ENCODE results near the gene PIK3CA.
"Not testable (repeated sequence)": the region's sequence is repeated elsewhere in the genome, so short reads cannot be mapped to it uniquely, and the experiment has no call there.

Gene PIK3CA

GRCh38 chr3:179147873-179148615 lies at the start of gene PIK3CA:
Gene PIK3CA, plus strand, starts transcription at chr3:179148357. Its CDS starts 50,469 bp downstream, at chr3:179198826.
- Histone ChIP-seq H3K9me3 (ENCODE audit: control insufficient read depth, low read length) (no peaks in the 10 kb centered on the region), H3K36me3 (ENCODE audit: control insufficient read depth, insufficient read depth, low read length, severe bottlenecking) (no peaks in the 10 kb centered on the region), H3K4me1 (ENCODE audit: control insufficient read depth, insufficient read depth, low read length) (peaks cover 17% of the 10 kb centered on the region), H3K4me3 (ENCODE audit: low read length) (peak within 1 kb of the TSS; percentile 94), H3K27me3 (replicated peaks; ENCODE audit: control insufficient read depth, insufficient read depth, low read length) (no peaks in the 10 kb centered on the region), H3K9ac (ENCODE audit: low read length) (peak within 1 kb of the TSS; percentile 98)
- DNase-seq (ENCODE audit: low read depth): peak; percentile 99

GRCh38 chr3:179098388-179099077 lies 49.6 kb upstream of the PIK3CA start:
- DNase-seq (ENCODE audit: low read depth): peak; percentile 74

GRCh38 chr3:179100652-179101051 lies 47.5 kb upstream of the PIK3CA start:
- Histone ChIP-seq H3K36me3 (ENCODE audit: control insufficient read depth, insufficient read depth, low read length, severe bottlenecking) (no peaks in the 10 kb centered on the region), H3K4me1 (ENCODE audit: control insufficient read depth, insufficient read depth, low read length) (peaks cover 6% of the 10 kb centered on the region), H3K9ac (ENCODE audit: low read length) (no peak overlapping the region), H3K9me3 (ENCODE audit: control insufficient read depth, low read length) (no peaks in the 10 kb centered on the region), H3K4me3 (ENCODE audit: low read length) (no peak overlapping the region), H3K27me3 (replicated peaks; ENCODE audit: control insufficient read depth, insufficient read depth, low read length) (no peaks in the 10 kb centered on the region)
- DNase-seq (ENCODE audit: low read depth): no peak

More at GRCh38 chr3:179098388-179099077, 49.6 kb upstream of the PIK3CA start:
- Histone ChIP-seq H3K4me1 (ENCODE audit: control insufficient read depth, insufficient read depth, low read length) (peaks cover 6% of the 10 kb centered on the region), H3K36me3 (ENCODE audit: control insufficient read depth, insufficient read depth, low read length, severe bottlenecking) (no peaks in the 10 kb centered on the region), H3K4me3 (ENCODE audit: low read length) (peak overlapping the region; percentile 28), H3K27me3 (replicated peaks; ENCODE audit: control insufficient read depth, insufficient read depth, low read length) (no peaks in the 10 kb centered on the region), H3K9ac (ENCODE audit: low read length) (no peak overlapping the region), H3K9me3 (ENCODE audit: control insufficient read depth, low read length) (no peaks in the 10 kb centered on the region)

- Histone ChIP-seq H3K36me3 (ENCODE audit: control insufficient read depth, insufficient read depth, low read length, severe bottlenecking) (no peaks in the 10 kb centered on the region), H3K9me3 (ENCODE audit: control insufficient read depth, low read length) (no peaks in the 10 kb centered on the region), H3K27me3 (replicated peaks; ENCODE audit: control insufficient read depth, insufficient read depth, low read length) (no peaks in the 10 kb centered on the region), H3K4me3 (ENCODE audit: low read length) (no peak overlapping the region), H3K4me1 (ENCODE audit: control insufficient read depth, insufficient read depth, low read length) (peaks cover 3% of the 10 kb centered on the region), H3K9ac (ENCODE audit: low read length) (no peak overlapping the region)
- no peak for DNase-seq (ENCODE audit: low read depth)
These were observed 42.3 kb upstream of the PIK3CA start for GRCh38 chr3:179105881-179106280.

GRCh38 chr3:179107617-179108016 lies 40.5 kb upstream of the PIK3CA start:
- Histone ChIP-seq H3K4me3 (ENCODE audit: low read length) (no peak overlapping the region), H3K4me1 (ENCODE audit: control insufficient read depth, insufficient read depth, low read length) (peaks cover 3% of the 10 kb centered on the region), H3K36me3 (ENCODE audit: control insufficient read depth, insufficient read depth, low read length, severe bottlenecking) (no peaks in the 10 kb centered on the region), H3K27me3 (replicated peaks; ENCODE audit: control insufficient read depth, insufficient read depth, low read length) (no peaks in the 10 kb centered on the region), H3K9me3 (ENCODE audit: control insufficient read depth, low read length) (no peaks in the 10 kb centered on the region), H3K9ac (ENCODE audit: low read length) (no peak overlapping the region)
- DNase-seq (ENCODE audit: low read depth): no peak

- Histone ChIP-seq H3K4me1 (ENCODE audit: control insufficient read depth, insufficient read depth, low read length) (peaks cover 3% of the 10 kb centered on the region), H3K9ac (ENCODE audit: low read length) (no peak overlapping the region), H3K27me3 (replicated peaks; ENCODE audit: control insufficient read depth, insufficient read depth, low read length) (no peaks in the 10 kb centered on the region), H3K36me3 (ENCODE audit: control insufficient read depth, insufficient read depth, low read length, severe bottlenecking) (no peaks in the 10 kb centered on the region), H3K4me3 (ENCODE audit: low read length) (no peak overlapping the region), H3K9me3 (ENCODE audit: control insufficient read depth, low read length) (no peaks in the 10 kb centered on the region)
- DNase-seq (ENCODE audit: low read depth): peak; percentile 67
These were observed 40.1 kb upstream of the PIK3CA start for GRCh38 chr3:179108086-179108485.

GRCh38 chr3:179113903-179114302 lies 34.3 kb upstream of the PIK3CA start:
- peak; percentile 88 for DNase-seq (ENCODE audit: low read depth)
- no peaks in the 10 kb centered on the region for H3K27me3 ChIP-seq (replicated peaks; ENCODE audit: control insufficient read depth, insufficient read depth, low read length)

GRCh38 chr3:179115444-179115843 lies 32.7 kb upstream of the PIK3CA start:
- not testable (repeated sequence) for H3K4me1 ChIP-seq (ENCODE audit: control insufficient read depth, insufficient read depth, low read length); H3K9ac ChIP-seq (ENCODE audit: low read length); H3K36me3 ChIP-seq (ENCODE audit: control insufficient read depth, insufficient read depth, low read length, severe bottlenecking); H3K9me3 ChIP-seq (ENCODE audit: control insufficient read depth, low read length); H3K27me3 ChIP-seq (replicated peaks; ENCODE audit: control insufficient read depth, insufficient read depth, low read length); H3K4me3 ChIP-seq (ENCODE audit: low read length)
- peak; percentile 46 for DNase-seq (ENCODE audit: low read depth)

More at GRCh38 chr3:179113903-179114302, 34.3 kb upstream of the PIK3CA start:
- Histone ChIP-seq H3K36me3 (ENCODE audit: control insufficient read depth, insufficient read depth, low read length, severe bottlenecking) (no peaks in the 10 kb centered on the region), H3K9ac (ENCODE audit: low read length) (no peak overlapping the region), H3K4me3 (ENCODE audit: low read length) (no peak overlapping the region), H3K4me1 (ENCODE audit: control insufficient read depth, insufficient read depth, low read length) (no peaks in the 10 kb centered on the region), H3K9me3 (ENCODE audit: control insufficient read depth, low read length) (no peaks in the 10 kb centered on the region)

GRCh38 chr3:179116816-179117215 lies 31.3 kb upstream of the PIK3CA start:
- Histone ChIP-seq H3K9ac (ENCODE audit: low read length) (no peak overlapping the region), H3K9me3 (ENCODE audit: control insufficient read depth, low read length) (no peaks in the 10 kb centered on the region), H3K4me3 (ENCODE audit: low read length) (no peak overlapping the region), H3K36me3 (ENCODE audit: control insufficient read depth, insufficient read depth, low read length, severe bottlenecking) (no peaks in the 10 kb centered on the region), H3K27me3 (replicated peaks; ENCODE audit: control insufficient read depth, insufficient read depth, low read length) (no peaks in the 10 kb centered on the region), H3K4me1 (ENCODE audit: control insufficient read depth, insufficient read depth, low read length) (no peaks in the 10 kb centered on the region)
- DNase-seq (ENCODE audit: low read depth): no peak

GRCh38 chr3:179132191-179132890 lies 15.8 kb upstream of the PIK3CA start:
- not testable (repeated sequence) for H3K27me3 ChIP-seq (replicated peaks; ENCODE audit: control insufficient read depth, insufficient read depth, low read length); H3K36me3 ChIP-seq (ENCODE audit: control insufficient read depth, insufficient read depth, low read length, severe bottlenecking); H3K4me3 ChIP-seq (ENCODE audit: low read length); DNase-seq (ENCODE audit: low read depth); H3K4me1 ChIP-seq (ENCODE audit: control insufficient read depth, insufficient read depth, low read length); H3K9ac ChIP-seq (ENCODE audit: low read length); H3K9me3 ChIP-seq (ENCODE audit: control insufficient read depth, low read length)

GRCh38 chr3:179133575-179133974 lies 14.6 kb upstream of the PIK3CA start:
- H3K4me1 ChIP-seq (ENCODE audit: control insufficient read depth, insufficient read depth, low read length): no peaks in the 10 kb centered on the region
- no peaks in the 10 kb centered on the region for H3K9me3 ChIP-seq (ENCODE audit: control insufficient read depth, low read length)
- no peak for DNase-seq (ENCODE audit: low read depth)
- H3K36me3 ChIP-seq (ENCODE audit: control insufficient read depth, insufficient read depth, low read length, severe bottlenecking): no peaks in the 10 kb centered on the region
- no peak overlapping the region for H3K9ac ChIP-seq (ENCODE audit: low read length)
- H3K27me3 ChIP-seq (replicated peaks; ENCODE audit: control insufficient read depth, insufficient read depth, low read length): no peaks in the 10 kb centered on the region
- H3K4me3 ChIP-seq (ENCODE audit: low read length): no peak overlapping the region
